Calu3 (cell line): ENCODE measurements around the gene HSD3B7. TPM values are rescaled to one million over a fixed set of nuclear protein-coding genes. Genes with fewer than 3 reads are reported as not detected.

ENCODE experiments used
- BruUV-seq: library from RNA; stranded (reverse); fragments of 400-500 nt; replicated peaks from 2 replicates; lab custom pipeline; 2021; lab: Mats Ljungman, UMichigan
- CTCF ChIA-PET: fragments of 300-600 bp; sonication (Branson Sonifier 250); formaldehyde crosslinking; loops from one replicate; lab custom pipeline; 2022; ENCODE audit warnings: antibody characterized with exemption; lab: Charles Lee
- DNase-seq: peaks from one replicate; pipeline ENCODE4 v3.0.0; 2022
- H3K27ac Mint-ChIP-seq: one replicate; pipeline ENCODE4 v1.8.0; 2022; ENCODE audit warnings: mixed read lengths; ENCODE audit not compliant: unreplicated experiment
- H3K27me3 Mint-ChIP-seq: one replicate; pipeline ENCODE4 v1.8.0; 2022; ENCODE audit warnings: mixed read lengths; ENCODE audit not compliant: unreplicated experiment
- H3K36me3 Mint-ChIP-seq: one replicate; pipeline ENCODE4 v1.8.0; 2022; ENCODE audit warnings: mild to moderate bottlenecking, moderate library complexity, mixed read lengths; ENCODE audit not compliant: insufficient read depth, unreplicated experiment
- H3K4me1 Mint-ChIP-seq: one replicate; pipeline ENCODE4 v1.8.0; 2022; ENCODE audit warnings: mild to moderate bottlenecking, low read depth, mixed read lengths; ENCODE audit not compliant: unreplicated experiment
- H3K4me3 Mint-ChIP-seq: one replicate; pipeline ENCODE4 v1.8.0; 2022; ENCODE audit warnings: mild to moderate bottlenecking, low read depth, moderate library complexity, mixed read lengths; ENCODE audit not compliant: unreplicated experiment
- H3K9me3 Mint-ChIP-seq: one replicate; pipeline ENCODE4 v1.8.0; 2022; ENCODE audit warnings: low read depth, mixed read lengths; ENCODE audit not compliant: unreplicated experiment
- intact Hi-C: fragments of 100-400 bp; cut with micrococcal nuclease; formaldehyde crosslinking; loops from one replicate; pipeline ENCODE4 v1.10.0; 2022; ENCODE audit not compliant: unreplicated experiment
- total RNA-seq: library from RNA; stranded (reverse); gene quantifications from 2 replicates; pipeline ENCODE4 v1.2.3, GENCODE V29; 2022
- TF ChIP-seq, protein P1 (sequence below): fragments of 200-600 bp; IDR thresholded peaks from one replicate; pipeline ENCODE4 v1.8.0; 2022; ENCODE audit warnings: antibody characterized with exemption; ENCODE audit not compliant: unreplicated experiment

The HSD3B7 gene
- total RNA-seq, 1 experiment from 2014 or later, result 25.3 TPM

DNA sequence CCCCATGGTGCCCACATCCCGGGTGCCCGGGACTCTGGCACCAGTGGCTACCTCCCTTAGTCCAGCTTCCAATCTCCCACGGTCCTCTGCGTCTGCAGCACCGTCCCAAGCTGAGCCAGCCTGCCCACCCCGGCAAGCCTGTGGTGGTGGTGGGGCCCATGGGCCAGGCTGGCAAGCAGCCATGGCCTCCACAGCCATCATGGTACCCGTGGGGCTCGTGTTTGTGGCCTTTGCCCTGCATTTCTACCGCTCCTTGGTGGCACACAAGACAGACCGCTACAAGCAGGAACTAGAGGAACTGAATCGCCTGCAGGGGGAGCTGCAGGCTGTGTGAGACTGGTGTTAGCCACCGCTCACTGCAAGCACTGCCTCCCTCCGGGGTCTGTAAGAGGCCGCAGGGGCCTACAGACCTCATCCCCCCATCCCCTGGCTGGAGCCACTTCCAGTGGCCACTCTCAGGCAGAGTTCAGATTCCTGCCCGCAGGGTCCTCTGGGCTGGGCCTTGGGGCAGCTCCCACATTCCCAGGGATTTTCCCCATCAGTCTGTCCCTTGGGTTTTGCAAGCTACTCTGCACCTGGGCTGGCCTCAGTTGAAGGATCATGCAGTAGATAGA, 31.4 kb upstream of the HSD3B7 start:
- peak; percentile 78 for DNase-seq

DNA sequence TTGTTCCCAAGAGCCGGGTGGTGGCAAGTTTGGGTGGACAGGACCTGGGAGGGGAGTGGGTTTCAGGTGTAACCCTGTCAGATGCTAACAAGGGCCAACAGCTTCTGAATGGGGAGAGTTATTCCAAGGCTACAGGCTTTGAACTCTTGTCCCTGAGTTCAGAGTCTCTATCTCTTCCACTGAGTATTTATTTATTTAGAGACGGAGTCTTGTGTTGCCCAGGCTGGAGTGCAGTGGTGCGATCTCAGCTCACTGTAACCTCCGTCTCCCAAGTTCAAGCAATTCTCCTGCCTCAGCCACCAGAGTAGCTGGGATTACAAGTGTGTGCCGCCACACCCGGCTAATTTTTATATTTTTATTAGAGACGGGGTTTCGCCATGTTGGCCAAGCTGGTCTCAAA, 30.0 kb upstream of the HSD3B7 start:
- no TSS peak for BruUV-seq
- Mint-ChIP-seq H3K9me3 (no peaks in the 10 kb centered on the region), H3K27ac (peak overlapping the region; percentile 15), H3K4me1 (peaks cover 29% of the 10 kb centered on the region), H3K36me3 (peaks cover 43% of the 10 kb centered on the region), H3K4me3 (no peak overlapping the region), H3K27me3 (no peaks in the 10 kb centered on the region)
- DNase-seq, result no peak
- TF ChIP-seq, protein P1, sequence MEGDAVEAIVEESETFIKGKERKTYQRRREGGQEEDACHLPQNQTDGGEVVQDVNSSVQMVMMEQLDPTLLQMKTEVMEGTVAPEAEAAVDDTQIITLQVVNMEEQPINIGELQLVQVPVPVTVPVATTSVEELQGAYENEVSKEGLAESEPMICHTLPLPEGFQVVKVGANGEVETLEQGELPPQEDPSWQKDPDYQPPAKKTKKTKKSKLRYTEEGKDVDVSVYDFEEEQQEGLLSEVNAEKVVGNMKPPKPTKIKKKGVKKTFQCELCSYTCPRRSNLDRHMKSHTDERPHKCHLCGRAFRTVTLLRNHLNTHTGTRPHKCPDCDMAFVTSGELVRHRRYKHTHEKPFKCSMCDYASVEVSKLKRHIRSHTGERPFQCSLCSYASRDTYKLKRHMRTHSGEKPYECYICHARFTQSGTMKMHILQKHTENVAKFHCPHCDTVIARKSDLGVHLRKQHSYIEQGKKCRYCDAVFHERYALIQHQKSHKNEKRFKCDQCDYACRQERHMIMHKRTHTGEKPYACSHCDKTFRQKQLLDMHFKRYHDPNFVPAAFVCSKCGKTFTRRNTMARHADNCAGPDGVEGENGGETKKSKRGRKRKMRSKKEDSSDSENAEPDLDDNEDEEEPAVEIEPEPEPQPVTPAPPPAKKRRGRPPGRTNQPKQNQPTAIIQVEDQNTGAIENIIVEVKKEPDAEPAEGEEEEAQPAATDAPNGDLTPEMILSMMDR, result no peak
- intact Hi-C loops, result loop anchor here (10.0 kb wide), 1 partner anchor 910 kb away; no protein-coding TSS in a partner anchor
- CTCF ChIA-PET, result interaction anchor here (0.8 kb wide), 1 partner anchor 207 kb away, joined by 4 read pairs; the partner anchor contains the start of gene PHKG2

More for the DNA sequence above, 31.4 kb upstream of the HSD3B7 start:
- TF ChIP-seq, protein P1, result peak; percentile 79
- peak overlapping the region; percentile 13 for H3K27ac Mint-ChIP-seq
- intact Hi-C loops, result loop anchor here (10.0 kb wide), 1 partner anchor 911 kb away; no protein-coding TSS in a partner anchor
- H3K4me1 Mint-ChIP-seq, result peaks cover 24% of the 10 kb centered on the region
- CTCF ChIA-PET, result interaction anchor here (0.5 to 1.5 kb wide), 6 partner anchors 12 to 505 kb away, joined by 3 to 10 read pairs (median 3); partner anchors contain the start of gene HSD3B7
- no TSS peak for BruUV-seq
- H3K36me3 Mint-ChIP-seq, result peaks cover 48% of the 10 kb centered on the region
- H3K4me3 Mint-ChIP-seq, result no peak overlapping the region
- no peaks in the 10 kb centered on the region for H3K9me3 Mint-ChIP-seq
- no peaks in the 10 kb centered on the region for H3K27me3 Mint-ChIP-seq

DNA sequence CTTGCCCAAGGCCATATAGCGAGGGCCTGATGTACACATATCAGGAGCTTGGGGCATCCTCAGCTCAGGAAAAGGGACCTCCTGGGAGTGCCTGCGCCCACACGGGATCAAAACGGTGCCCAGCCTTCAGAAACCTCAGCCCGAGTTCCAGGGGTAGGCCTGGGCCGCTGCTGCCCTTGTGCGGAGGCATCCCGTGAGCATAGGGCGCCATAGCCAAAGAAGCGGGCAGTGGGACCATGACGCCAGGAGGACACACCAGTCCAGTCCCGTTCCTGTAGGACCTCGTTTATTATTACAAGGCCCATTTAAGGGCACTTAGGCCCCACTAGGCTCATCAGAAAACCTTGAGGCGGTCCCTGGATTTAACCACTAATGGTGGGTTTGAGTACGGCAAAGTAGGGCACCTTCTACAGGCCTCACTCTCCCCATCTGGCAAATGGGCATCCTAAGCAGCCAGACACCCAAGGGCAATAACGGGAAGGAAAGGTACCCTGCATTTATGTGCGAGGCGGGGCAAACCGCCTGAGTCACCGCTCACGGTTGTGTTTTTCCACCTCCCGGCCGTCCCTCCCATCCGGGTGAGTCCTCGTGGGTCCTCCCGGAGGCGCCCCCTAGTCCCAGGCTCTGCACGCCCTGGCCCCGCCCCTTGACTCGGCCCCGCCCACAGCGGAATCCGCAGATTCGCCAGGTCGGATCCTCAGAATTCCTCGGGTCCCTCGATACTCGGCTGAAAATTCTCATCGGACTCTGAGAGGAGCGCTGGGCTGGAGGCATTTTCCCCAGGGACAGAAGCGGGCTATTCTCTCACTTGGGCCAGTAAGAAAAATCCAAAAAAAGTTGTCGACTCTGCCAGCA, 28.2 kb upstream of the HSD3B7 start:
- peaks cover 53% of the 10 kb centered on the region for H3K36me3 Mint-ChIP-seq
- intact Hi-C loops, result loop anchor here (10.0 kb wide), 1 partner anchor 908 kb away; no protein-coding TSS in a partner anchor
- peak; percentile 92 for DNase-seq
- BruUV-seq, result TSS peak; percentile 66
- H3K27ac Mint-ChIP-seq, result peak overlapping the region; percentile 97
- H3K27me3 Mint-ChIP-seq, result no peaks in the 10 kb centered on the region
- H3K4me1 Mint-ChIP-seq, result peaks cover 28% of the 10 kb centered on the region
- peak overlapping the region; percentile 87 for H3K4me3 Mint-ChIP-seq
- CTCF ChIA-PET, result interaction anchor here (0.8 kb wide), 1 partner anchor 15 kb away, joined by 5 read pairs; no protein-coding TSS in a partner anchor
- TF ChIP-seq, protein P1, result no peak
- H3K9me3 Mint-ChIP-seq, result no peaks in the 10 kb centered on the region

DNA sequence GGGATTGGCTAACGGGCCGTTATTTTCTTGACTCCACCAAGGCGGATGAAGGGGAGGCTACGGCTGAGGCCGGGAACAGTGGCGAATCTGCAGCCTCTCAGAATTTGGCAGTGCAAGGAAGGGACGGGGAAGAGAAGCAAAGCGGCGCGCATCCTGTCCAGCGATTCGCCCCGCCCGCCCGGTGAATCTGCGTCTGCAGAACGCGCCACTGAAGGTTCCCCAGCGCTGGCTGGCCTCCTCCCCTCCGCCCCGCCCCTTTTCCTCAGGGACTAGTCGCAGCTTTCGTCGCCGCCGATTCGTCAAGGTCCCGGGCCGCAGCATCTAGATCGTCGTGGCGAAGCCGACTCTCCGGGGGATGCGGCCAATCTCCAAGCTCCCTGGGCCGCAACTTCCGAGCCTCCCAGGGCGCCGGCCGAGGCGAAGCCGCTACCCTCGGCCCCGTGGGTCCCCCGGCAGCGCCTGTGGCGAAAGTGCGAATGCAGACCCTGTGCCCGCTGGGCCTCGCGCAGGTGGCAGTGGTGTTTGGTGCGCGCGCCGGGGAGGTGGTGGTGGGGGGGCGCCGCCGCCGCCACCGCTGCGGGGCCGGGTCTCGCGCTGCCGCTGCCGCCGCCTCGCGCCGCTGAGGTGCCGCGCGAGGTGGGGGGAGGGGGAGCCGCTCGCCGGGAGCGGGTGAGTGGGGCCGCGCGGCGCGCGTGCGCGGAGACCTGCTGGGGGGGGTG, 27.4 kb upstream of the HSD3B7 start, which contains the start of gene SETD1A:
Gene SETD1A, plus strand, starts transcription at position 299 of the 719 bp plus-strand sequence. CDS start 978 bp downstream, outside the sequence.
- Mint-ChIP-seq H3K4me3 (peak within 1 kb of the TSS; percentile 87), H3K27me3 (no peaks in the 10 kb centered on the region), H3K9me3 (no peaks in the 10 kb centered on the region), H3K27ac (peak within 1 kb of the TSS; percentile 97), H3K4me1 (peaks cover 28% of the 10 kb centered on the region), H3K36me3 (peaks cover 60% of the 10 kb centered on the region)
- TF ChIP-seq, protein P1, result no peak
- intact Hi-C loops, result loop anchor here (10.0 kb wide), 1 partner anchor 907 kb away; no protein-coding TSS in a partner anchor
- DNase-seq, result peak; percentile 98
- BruUV-seq, result no TSS peak
- CTCF ChIA-PET, result interaction anchor here (0.8 kb wide), 1 partner anchor 15 kb away, joined by 5 read pairs; no protein-coding TSS in a partner anchor
